Erythroblast (primary cell): ENCODE measurements around the gene ZNF33B.

Source experiments
- GATA1 ChIP-seq: IDR thresholded peaks from 2 replicates; pipeline ENCODE4 v1.6.1; 2011; ENCODE audit warnings: low read depth, mild to moderate bottlenecking, control low read depth, low read length, moderate library complexity
- POLR2A ChIP-seq: IDR thresholded peaks from 2 replicates; pipeline ENCODE4 v1.6.1; 2011; ENCODE audit warnings: mild to moderate bottlenecking, low read length

GRCh38 chr10:42548254-42548653 lies 90.1 kb downstream of the ZNF33B start:
- no peak for TF ChIP-seq POLR2A
- no peak for TF ChIP-seq GATA1
